OCI-LY1 (cell line): ENCODE data around the gene FBXO2.
"Not testable (repeated sequence)": the region's sequence is repeated elsewhere in the genome, so short reads cannot be mapped to it uniquely, and the experiment has no call there.

Experiments used
- H2AFZ ChIP-seq: fragments of 200-600 bp; sonication (generic), shearing (Covaris generic); 2 replicates; pipeline ENCODE4 v1.6.0; 2014; ENCODE audit warnings: antibody characterized with exemption, mild to moderate bottlenecking, low read length
- H3F3A ChIP-seq: fragments of 200-600 bp; sonication (generic), shearing (Covaris generic); 2 replicates; pipeline ENCODE4 v1.6.0; 2014; ENCODE audit warnings: mild to moderate bottlenecking, antibody characterized with exemption, low read length, moderate library complexity; ENCODE audit not compliant: insufficient read depth
- H3K27ac ChIP-seq: fragments of 200-600 bp; sonication (generic); 2 replicates; pipeline ENCODE4 v1.5.1; 2014; ENCODE audit warnings: low read length, mixed run types, mild to moderate bottlenecking, low read depth; ENCODE audit not compliant: poor library complexity, severe bottlenecking
- H3K27me3 ChIP-seq: fragments of 200-600 bp; sonication (generic); 2 replicates; pipeline ENCODE4 v1.6.0; 2014; ENCODE audit warnings: antibody characterized with exemption, mild to moderate bottlenecking, low read length, moderate library complexity; ENCODE audit not compliant: insufficient read depth
- H3K36me3 ChIP-seq: fragments of 200-600 bp; sonication (generic); 2 replicates; pipeline ENCODE4 v1.6.1; 2014; ENCODE audit warnings: mild to moderate bottlenecking, antibody characterized with exemption, low read length, moderate library complexity, mixed read lengths; ENCODE audit not compliant: insufficient read depth
- H3K4me1 ChIP-seq: fragments of 200-600 bp; sonication (generic); 2 replicates; pipeline ENCODE4 v1.5.1; 2014; ENCODE audit warnings: mild to moderate bottlenecking, low read length, moderate library complexity; ENCODE audit not compliant: insufficient read depth, severe bottlenecking
- H3K4me2 ChIP-seq: fragments of 200-600 bp; sonication (generic), shearing (Covaris generic); 2 replicates; pipeline ENCODE4 v1.6.1; 2014; ENCODE audit warnings: low read length
- H3K4me3 ChIP-seq: fragments of 200-600 bp; sonication (generic); 2 replicates; pipeline ENCODE4 v1.5.1; 2014; ENCODE audit warnings: low read length, low read depth, mild to moderate bottlenecking, mixed read lengths; ENCODE audit not compliant: poor library complexity, severe bottlenecking
- H3K79me2 ChIP-seq: fragments of 200-600 bp; shearing (Covaris generic); 2 replicates; pipeline ENCODE4 v1.6.1; 2016; ENCODE audit warnings: mixed run types, low read length, mixed read lengths; ENCODE audit not compliant: insufficient read depth
- H3K9ac ChIP-seq: fragments of 200-600 bp; sonication (generic), shearing (Covaris generic); 2 replicates; pipeline ENCODE4 v1.6.1; 2014; ENCODE audit warnings: mild to moderate bottlenecking, low read length, mixed read lengths
- H3K9me2 ChIP-seq: fragments of 200-600 bp; sonication (generic), shearing (Covaris generic); 2 replicates; pipeline ENCODE4 v1.6.1; 2014; ENCODE audit warnings: low read depth, mild to moderate bottlenecking, low read length, mixed read lengths
- H3K9me3 ChIP-seq: fragments of 200-600 bp; shearing (Covaris generic); 2 replicates; pipeline ENCODE4 v1.6.1; 2014; ENCODE audit warnings: low read length, mixed read lengths
- H4K20me1 ChIP-seq: fragments of 200-600 bp; sonication (generic), shearing (Covaris generic); 2 replicates; pipeline ENCODE4 v1.6.0; 2016; ENCODE audit warnings: mild to moderate bottlenecking, low read length; ENCODE audit not compliant: insufficient read depth
- CTCF ChIP-seq: fragments of 200-600 bp; sonication (generic), shearing (Covaris generic); IDR thresholded peaks from 2 replicates; pipeline ENCODE4 v1.5.1; 2017; ENCODE audit warnings: mild to moderate bottlenecking, antibody characterized with exemption, low read length, moderate library complexity, mixed read lengths
- EZH2 ChIP-seq: fragments of 200-600 bp; sonication (generic), shearing (Covaris generic); IDR thresholded peaks from 2 replicates; pipeline ENCODE4 v1.8.0; 2017; ENCODE audit warnings: borderline replicate concordance, mixed run types, mild to moderate bottlenecking, antibody characterized with exemption, low read length, moderate library complexity, mixed read lengths

Gene FBXO2

GRCh38 chr1:11643782-11644181 is 10.4 kb downstream of the FBXO2 start:
- TF ChIP-seq CTCF (no peak), EZH2 (no peak)

GRCh38 chr1:11642418-11643017 is 11.7 kb downstream of the FBXO2 start:
- H3K9me3 ChIP-seq = not testable (repeated sequence)

More at GRCh38 chr1:11643782-11644181, 10.4 kb downstream of the FBXO2 start:
- Histone ChIP-seq H3K27me3 (no peaks in the 10 kb centered on the region), H2AFZ (no peak overlapping the region), H3K9ac (no peak overlapping the region), H3K36me3 (no peaks in the 10 kb centered on the region), H3K4me3 (no peak overlapping the region), H3K79me2 (no peaks in the 10 kb centered on the region), H3F3A (no peaks in the 10 kb centered on the region), H3K9me2 (no peaks in the 10 kb centered on the region), H3K4me1 (no peaks in the 10 kb centered on the region), H3K27ac (no peak overlapping the region), H3K4me2 (no peak overlapping the region), H3K9me3 (no peaks in the 10 kb centered on the region), H4K20me1 (no peaks in the 10 kb centered on the region)

GRCh38 chr1:11641776-11642305 is 12.4 kb downstream of the FBXO2 start:
- H3K9me3 ChIP-seq = no peaks in the 10 kb centered on the region
- H4K20me1 ChIP-seq = no peaks in the 10 kb centered on the region
- H3F3A ChIP-seq = no peaks in the 10 kb centered on the region
- H3K4me2 ChIP-seq = no peak overlapping the region
- no peak overlapping the region for H2AFZ ChIP-seq
- no peak for TF ChIP-seq CTCF
- TF ChIP-seq EZH2 = no peak
- no peaks in the 10 kb centered on the region for H3K36me3 ChIP-seq
- H3K9ac ChIP-seq = no peak overlapping the region
- no peaks in the 10 kb centered on the region for H3K9me2 ChIP-seq
- no peaks in the 10 kb centered on the region for H3K27me3 ChIP-seq
- H3K4me1 ChIP-seq = no peaks in the 10 kb centered on the region
- H3K79me2 ChIP-seq = no peaks in the 10 kb centered on the region
- H3K27ac ChIP-seq = no peak overlapping the region
- H3K4me3 ChIP-seq = no peak overlapping the region

More at GRCh38 chr1:11642418-11643017, 11.7 kb downstream of the FBXO2 start:
- not testable (repeated sequence) for H3K4me3 ChIP-seq, H4K20me1 ChIP-seq, H3K79me2 ChIP-seq, H2AFZ ChIP-seq, H3K9me2 ChIP-seq, H3K4me2 ChIP-seq, H3K27me3 ChIP-seq, H3F3A ChIP-seq, H3K27ac ChIP-seq, H3K9ac ChIP-seq, H3K4me1 ChIP-seq, H3K36me3 ChIP-seq
- peak; percentile 93 for TF ChIP-seq CTCF
